ENCODE data around the gene CAMKMT.

DNA sequence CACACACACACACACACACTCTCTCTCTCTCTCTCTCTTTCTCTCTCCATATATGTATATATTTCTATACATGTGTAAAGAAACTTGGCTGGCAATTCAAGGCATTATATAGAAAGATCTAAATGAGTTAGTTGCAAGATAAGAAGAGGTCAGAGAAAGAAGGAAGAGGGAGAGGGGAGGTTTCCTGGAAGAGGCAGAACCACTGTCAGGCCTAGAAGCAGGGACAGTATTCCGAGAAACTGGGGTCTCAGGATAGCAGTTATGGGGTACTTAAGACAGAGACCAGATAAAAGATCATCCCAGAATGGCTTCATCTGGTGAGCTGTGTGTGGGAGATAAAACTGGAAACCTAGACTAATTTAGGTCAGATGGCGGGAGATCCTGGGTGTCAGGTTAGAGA lies 180.8 kb downstream of the CAMKMT start:
- TF ChIP-seq POLR2A (IDR thresholded peaks at IDR 0.05), result no peak
- TF ChIP-seq, protein P1, sequence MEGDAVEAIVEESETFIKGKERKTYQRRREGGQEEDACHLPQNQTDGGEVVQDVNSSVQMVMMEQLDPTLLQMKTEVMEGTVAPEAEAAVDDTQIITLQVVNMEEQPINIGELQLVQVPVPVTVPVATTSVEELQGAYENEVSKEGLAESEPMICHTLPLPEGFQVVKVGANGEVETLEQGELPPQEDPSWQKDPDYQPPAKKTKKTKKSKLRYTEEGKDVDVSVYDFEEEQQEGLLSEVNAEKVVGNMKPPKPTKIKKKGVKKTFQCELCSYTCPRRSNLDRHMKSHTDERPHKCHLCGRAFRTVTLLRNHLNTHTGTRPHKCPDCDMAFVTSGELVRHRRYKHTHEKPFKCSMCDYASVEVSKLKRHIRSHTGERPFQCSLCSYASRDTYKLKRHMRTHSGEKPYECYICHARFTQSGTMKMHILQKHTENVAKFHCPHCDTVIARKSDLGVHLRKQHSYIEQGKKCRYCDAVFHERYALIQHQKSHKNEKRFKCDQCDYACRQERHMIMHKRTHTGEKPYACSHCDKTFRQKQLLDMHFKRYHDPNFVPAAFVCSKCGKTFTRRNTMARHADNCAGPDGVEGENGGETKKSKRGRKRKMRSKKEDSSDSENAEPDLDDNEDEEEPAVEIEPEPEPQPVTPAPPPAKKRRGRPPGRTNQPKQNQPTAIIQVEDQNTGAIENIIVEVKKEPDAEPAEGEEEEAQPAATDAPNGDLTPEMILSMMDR (IDR thresholded peaks at IDR 0.05), result no peak

Data from transverse colon (tissue), 3 donors.